ENCODE results near the gene ZEB1.

The ZEB1 gene

DNA sequence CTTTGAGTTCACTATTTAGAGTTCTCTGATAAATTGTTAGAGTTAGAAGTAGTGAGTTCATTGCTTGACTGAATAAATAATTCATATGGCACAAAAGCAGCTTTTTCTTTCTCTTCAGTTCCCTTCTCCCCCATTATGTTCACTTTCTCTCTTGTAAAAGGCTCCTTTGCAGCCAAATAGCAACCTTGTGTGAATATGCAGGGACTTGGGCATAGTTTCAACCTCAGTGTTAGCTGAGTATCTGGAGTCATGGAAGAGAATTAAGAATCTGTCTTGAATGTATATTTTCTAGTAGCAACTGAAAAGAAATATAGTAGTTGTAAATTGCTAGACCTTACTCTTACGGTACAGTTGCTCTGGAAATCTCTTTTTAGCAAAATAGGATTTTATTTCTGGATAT lies 31.9 kb downstream of the ZEB1 start:
- H2BK12ac ChIP-seq (ENCODE audit: low read length), result no peak overlapping the region
- no peak overlapping the region for H3K4me2 ChIP-seq (ENCODE audit: low read length)
- no peak overlapping the region for H2AK5ac ChIP-seq (ENCODE audit: low read length)
- no peak overlapping the region for H4K12ac ChIP-seq (ENCODE audit: low read depth, low read length)
- no peak for DNase-seq
- H3K27me3 ChIP-seq (ENCODE audit: insufficient read depth, low read length), result no peaks in the 10 kb centered on the region
- H3K14ac ChIP-seq (ENCODE audit: low read length), result no peak overlapping the region
- H3K79me1 ChIP-seq (ENCODE audit: low read length), result no peaks in the 10 kb centered on the region
- no peaks in the 10 kb centered on the region for H3K79me2 ChIP-seq (ENCODE audit: control insufficient read depth, insufficient read depth, low read length, poor library complexity)
- H3K27ac ChIP-seq (ENCODE audit: low read depth, low read length), result no peak overlapping the region
- no peaks in the 10 kb centered on the region for H3K4me1 ChIP-seq (ENCODE audit: control insufficient read depth in 1 of 2, insufficient read depth in 2 of 2, low read length in 2 of 2)
- no peak overlapping the region for H2AFZ ChIP-seq (ENCODE audit: insufficient read depth, low read length, poor library complexity)
- no peaks in the 10 kb centered on the region for H3K36me3 ChIP-seq (ENCODE audit: control insufficient read depth in 1 of 2, insufficient read depth in 2 of 2, low read length in 2 of 2)
- no peaks in the 10 kb centered on the region for H3K9me3 ChIP-seq (ENCODE audit: insufficient read depth, low read depth, low read length)
- H3K18ac ChIP-seq (ENCODE audit: low read length), result no peak overlapping the region
- no peak overlapping the region for H3K23ac ChIP-seq (ENCODE audit: low read length)
- H3K4me3 ChIP-seq (ENCODE audit: low read depth, low read length), result no peak overlapping the region
- no peak overlapping the region for H4K91ac ChIP-seq (ENCODE audit: low read depth, low read length)
- H3K4ac ChIP-seq (ENCODE audit: low read depth, low read length), result no peak overlapping the region
- H3K9ac ChIP-seq (ENCODE audit: low read length), result no peak overlapping the region
- H2BK5ac ChIP-seq (ENCODE audit: low read depth, low read length, poor library complexity), result no peak overlapping the region
- H4K8ac ChIP-seq (ENCODE audit: low read depth, low read length), result no peak overlapping the region
- no peak overlapping the region for H2BK120ac ChIP-seq (ENCODE audit: insufficient read depth, low read length, poor library complexity)
- WGBS (ENCODE audit: extremely low coverage, insufficient coverage, insufficient read length), result no CpG with 5 or more reads among the region's 1 CpG

DNA sequence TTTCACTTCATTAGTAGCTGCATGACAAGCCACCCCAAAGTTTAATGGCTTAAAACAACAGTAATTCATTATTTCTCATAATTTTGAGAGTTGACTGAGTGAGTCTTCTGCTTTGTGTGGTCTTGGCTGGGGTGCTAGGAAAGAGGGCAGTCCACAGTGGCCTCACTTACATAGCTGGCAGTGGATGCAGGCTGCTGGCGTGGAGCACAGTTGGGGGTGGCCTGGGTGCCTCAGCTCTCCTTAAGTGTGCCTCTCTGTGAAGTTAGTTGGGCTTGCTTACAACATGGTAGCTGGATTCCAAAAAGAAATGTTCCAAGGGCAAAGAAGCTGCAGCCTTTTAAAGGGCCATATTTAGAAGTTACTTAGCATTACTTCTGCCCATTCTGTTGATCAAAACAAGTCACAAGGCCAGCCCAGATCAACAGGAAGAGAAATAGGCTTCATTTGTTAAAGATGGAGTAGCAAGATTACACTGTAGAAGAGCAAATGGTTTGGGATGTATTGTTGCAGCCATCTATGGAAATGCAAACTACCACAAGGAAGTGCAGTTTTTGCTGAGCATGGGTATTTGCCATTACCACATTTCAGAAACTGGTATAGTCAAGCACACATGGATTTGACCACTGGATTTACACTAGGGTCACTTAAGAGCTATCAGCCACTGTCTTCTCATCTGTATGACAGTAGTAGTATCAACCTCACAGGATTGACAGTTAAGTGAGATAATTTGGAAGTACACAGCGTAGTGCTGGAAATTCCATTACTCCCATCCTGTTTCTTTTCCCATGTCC lies 33.6 kb downstream of the ZEB1 start:
- Histone ChIP-seq H3K4me3 (ENCODE audit: low read depth, low read length) (no peak overlapping the region), H3K4me2 (ENCODE audit: low read length) (no peak overlapping the region), H3K18ac (ENCODE audit: low read length) (no peak overlapping the region), H3K14ac (ENCODE audit: low read length) (no peak overlapping the region), H4K12ac (ENCODE audit: low read depth, low read length) (no peak overlapping the region), H3K27ac (ENCODE audit: low read depth, low read length) (no peak overlapping the region), H3K23ac (ENCODE audit: low read length) (no peak overlapping the region), H3K27me3 (ENCODE audit: insufficient read depth, low read length) (no peaks in the 10 kb centered on the region), H3K4me1 (ENCODE audit: control insufficient read depth in 1 of 2, insufficient read depth in 2 of 2, low read length in 2 of 2) (no peaks in the 10 kb centered on the region), H2BK120ac (ENCODE audit: insufficient read depth, low read length, poor library complexity) (no peak overlapping the region), H2AK5ac (ENCODE audit: low read length) (no peak overlapping the region), H2BK5ac (ENCODE audit: low read depth, low read length, poor library complexity) (no peak overlapping the region), H2BK12ac (ENCODE audit: low read length) (no peak overlapping the region), H3K36me3 (ENCODE audit: control insufficient read depth in 1 of 2, insufficient read depth in 2 of 2, low read length in 2 of 2) (no peaks in the 10 kb centered on the region), H4K91ac (ENCODE audit: low read depth, low read length) (no peak overlapping the region), H2AFZ (ENCODE audit: insufficient read depth, low read length, poor library complexity) (no peak overlapping the region), H3K9ac (ENCODE audit: low read length) (no peak overlapping the region), H3K9me3 (ENCODE audit: insufficient read depth, low read depth, low read length) (no peaks in the 10 kb centered on the region), H3K79me1 (ENCODE audit: low read length) (no peaks in the 10 kb centered on the region), H4K8ac (ENCODE audit: low read depth, low read length) (no peak overlapping the region), H3K79me2 (ENCODE audit: control insufficient read depth, insufficient read depth, low read length, poor library complexity) (no peaks in the 10 kb centered on the region), H3K4ac (ENCODE audit: low read depth, low read length) (no peak overlapping the region)
- DNase-seq, result no peak
- WGBS (ENCODE audit: extremely low coverage, insufficient coverage, insufficient read length), result no CpG with 5 or more reads among the region's 2 CpGs

DNA sequence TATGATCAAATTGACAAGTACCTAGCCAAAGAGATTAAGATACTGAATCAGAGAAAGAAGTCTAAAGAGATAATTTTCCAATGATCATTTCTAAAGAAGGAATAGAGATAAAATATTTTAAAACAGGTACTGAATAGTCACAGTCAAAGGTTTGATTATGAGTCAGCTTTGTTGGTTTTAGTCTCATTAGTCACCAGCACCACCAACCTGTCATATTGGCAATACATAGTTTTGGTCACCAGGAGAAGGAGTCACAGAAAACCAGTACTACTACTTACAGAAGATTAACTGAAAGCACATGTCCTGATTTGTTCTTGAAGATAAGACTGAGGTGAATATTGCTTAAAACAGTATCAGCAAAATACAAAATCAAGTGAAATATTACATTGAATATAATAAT lies 34.6 kb downstream of the ZEB1 start:
- no peak overlapping the region for H3K27ac ChIP-seq (ENCODE audit: low read depth, low read length)

DNA sequence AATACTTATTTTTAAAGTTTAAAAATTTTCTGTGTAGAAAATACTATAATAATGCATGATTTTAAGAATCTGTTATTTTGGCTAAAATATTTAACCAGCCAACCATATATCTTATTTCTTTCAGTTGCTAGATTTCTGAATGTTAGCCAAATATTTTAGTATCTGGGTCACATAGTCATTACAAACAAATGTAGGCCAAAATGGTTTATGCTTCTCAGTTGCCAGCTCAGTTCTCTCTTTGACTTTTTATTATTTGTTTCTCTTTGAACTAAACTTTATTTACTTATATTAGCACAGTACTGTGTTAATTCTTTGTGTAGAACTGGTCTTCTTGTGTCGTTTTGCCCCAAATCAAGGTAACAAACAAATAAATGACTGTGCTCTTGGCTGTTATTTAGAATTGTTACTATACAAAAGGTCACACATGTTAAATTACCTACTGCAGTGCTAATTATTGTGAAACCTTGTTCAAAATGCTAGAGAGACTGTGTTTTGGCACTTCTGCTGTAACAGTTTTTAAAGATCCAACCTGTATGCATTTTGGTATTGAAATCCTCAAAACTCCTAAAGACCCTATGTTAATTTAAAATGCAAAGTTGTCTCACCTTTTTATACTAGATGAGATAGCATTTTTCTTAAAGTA lies 39.8 kb downstream of the ZEB1 start:
- no peaks in the 10 kb centered on the region for H3K27me3 ChIP-seq (ENCODE audit: insufficient read depth, low read length)

More for the DNA sequence above, 34.6 kb downstream of the ZEB1 start:
- no peak overlapping the region for H4K91ac ChIP-seq (ENCODE audit: low read depth, low read length)
- no peak overlapping the region for H3K4ac ChIP-seq (ENCODE audit: low read depth, low read length)
- H3K14ac ChIP-seq (ENCODE audit: low read length), result no peak overlapping the region
- no peaks in the 10 kb centered on the region for H3K4me1 ChIP-seq (ENCODE audit: control insufficient read depth in 1 of 2, insufficient read depth in 2 of 2, low read length in 2 of 2)
- no peak overlapping the region for H3K23ac ChIP-seq (ENCODE audit: low read length)
- H3K79me2 ChIP-seq (ENCODE audit: control insufficient read depth, insufficient read depth, low read length, poor library complexity), result no peaks in the 10 kb centered on the region
- no peak overlapping the region for H3K9ac ChIP-seq (ENCODE audit: low read length)
- no peak overlapping the region for H2BK12ac ChIP-seq (ENCODE audit: low read length)
- H3K4me3 ChIP-seq (ENCODE audit: low read depth, low read length), result no peak overlapping the region
- no peak overlapping the region for H4K8ac ChIP-seq (ENCODE audit: low read depth, low read length)
- no peak overlapping the region for H3K4me2 ChIP-seq (ENCODE audit: low read length)
- H3K9me3 ChIP-seq (ENCODE audit: insufficient read depth, low read depth, low read length), result no peaks in the 10 kb centered on the region
- no peak overlapping the region for H2AK5ac ChIP-seq (ENCODE audit: low read length)
- H3K27me3 ChIP-seq (ENCODE audit: insufficient read depth, low read length), result no peaks in the 10 kb centered on the region
- no peak overlapping the region for H4K12ac ChIP-seq (ENCODE audit: low read depth, low read length)
- H3K36me3 ChIP-seq (ENCODE audit: control insufficient read depth in 1 of 2, insufficient read depth in 2 of 2, low read length in 2 of 2), result no peaks in the 10 kb centered on the region
- H2BK120ac ChIP-seq (ENCODE audit: insufficient read depth, low read length, poor library complexity), result no peak overlapping the region
- H2BK5ac ChIP-seq (ENCODE audit: low read depth, low read length, poor library complexity), result no peak overlapping the region
- DNase-seq, result peak; percentile 14 to 52
- no peak overlapping the region for H2AFZ ChIP-seq (ENCODE audit: insufficient read depth, low read length, poor library complexity)
- H3K18ac ChIP-seq (ENCODE audit: low read length), result no peak overlapping the region
- no peaks in the 10 kb centered on the region for H3K79me1 ChIP-seq (ENCODE audit: low read length)

More for the DNA sequence above, 39.8 kb downstream of the ZEB1 start:
- H4K91ac ChIP-seq (ENCODE audit: low read depth, low read length), result no peak overlapping the region
- H2AFZ ChIP-seq (ENCODE audit: insufficient read depth, low read length, poor library complexity), result no peak overlapping the region
- WGBS (ENCODE audit: extremely low coverage, insufficient coverage, insufficient read length), result no CpG with 5 or more reads among the region's 1 CpG
- H2BK5ac ChIP-seq (ENCODE audit: low read depth, low read length, poor library complexity), result no peak overlapping the region
- peaks cover 15% of the 10 kb centered on the region for H3K9me3 ChIP-seq (ENCODE audit: insufficient read depth, low read depth, low read length)
- no peaks in the 10 kb centered on the region for H3K79me2 ChIP-seq (ENCODE audit: control insufficient read depth, insufficient read depth, low read length, poor library complexity)
- H2BK12ac ChIP-seq (ENCODE audit: low read length), result no peak overlapping the region
- no peak for DNase-seq
- no peak overlapping the region for H4K12ac ChIP-seq (ENCODE audit: low read depth, low read length)
- H3K36me3 ChIP-seq (ENCODE audit: control insufficient read depth in 1 of 2, insufficient read depth in 2 of 2, low read length in 2 of 2), result no peaks in the 10 kb centered on the region
- no peak overlapping the region for H2BK120ac ChIP-seq (ENCODE audit: insufficient read depth, low read length, poor library complexity)
- H3K4me3 ChIP-seq (ENCODE audit: low read depth, low read length), result no peak overlapping the region
- no peak overlapping the region for H3K27ac ChIP-seq (ENCODE audit: low read depth, low read length)
- H3K9ac ChIP-seq (ENCODE audit: low read length), result no peak overlapping the region
- no peak overlapping the region for H3K18ac ChIP-seq (ENCODE audit: low read length)
- H3K14ac ChIP-seq (ENCODE audit: low read length), result no peak overlapping the region
- H3K4me1 ChIP-seq (ENCODE audit: control insufficient read depth in 1 of 2, insufficient read depth in 2 of 2, low read length in 2 of 2), result no peaks in the 10 kb centered on the region
- H2AK5ac ChIP-seq (ENCODE audit: low read length), result no peak overlapping the region
- no peak overlapping the region for H3K4me2 ChIP-seq (ENCODE audit: low read length)
- H4K8ac ChIP-seq (ENCODE audit: low read depth, low read length), result no peak overlapping the region
- H3K23ac ChIP-seq (ENCODE audit: low read length), result no peak overlapping the region
- no peak overlapping the region for H3K4ac ChIP-seq (ENCODE audit: low read depth, low read length)
- no peaks in the 10 kb centered on the region for H3K79me1 ChIP-seq (ENCODE audit: low read length)
